ES-I3 (cell line): ENCODE data around the gene IQGAP2.

ENCODE experiments used
- H3K36me3 ChIP-seq: 2 replicates; pipeline ENCODE4 v1.6.1; 2013; ENCODE audit warnings: mild to moderate bottlenecking, low read length, control low read depth, moderate library complexity; ENCODE audit not compliant: insufficient read depth
- H3K4me1 ChIP-seq: 2 replicates; pipeline ENCODE4 v1.6.1; 2013; ENCODE audit warnings: mild to moderate bottlenecking, control low read depth, low read length; ENCODE audit not compliant: insufficient read depth
- H3K9ac ChIP-seq: 2 replicates; pipeline ENCODE4 v1.6.1; 2013; ENCODE audit warnings: low read depth, mild to moderate bottlenecking, low read length, moderate library complexity
- H3K9me3 ChIP-seq: 2 replicates; pipeline ENCODE4 v1.6.1; 2013; ENCODE audit warnings: mild to moderate bottlenecking, low read length, moderate library complexity; ENCODE audit not compliant: control insufficient read depth, insufficient read depth

IQGAP2 gene

DNA sequence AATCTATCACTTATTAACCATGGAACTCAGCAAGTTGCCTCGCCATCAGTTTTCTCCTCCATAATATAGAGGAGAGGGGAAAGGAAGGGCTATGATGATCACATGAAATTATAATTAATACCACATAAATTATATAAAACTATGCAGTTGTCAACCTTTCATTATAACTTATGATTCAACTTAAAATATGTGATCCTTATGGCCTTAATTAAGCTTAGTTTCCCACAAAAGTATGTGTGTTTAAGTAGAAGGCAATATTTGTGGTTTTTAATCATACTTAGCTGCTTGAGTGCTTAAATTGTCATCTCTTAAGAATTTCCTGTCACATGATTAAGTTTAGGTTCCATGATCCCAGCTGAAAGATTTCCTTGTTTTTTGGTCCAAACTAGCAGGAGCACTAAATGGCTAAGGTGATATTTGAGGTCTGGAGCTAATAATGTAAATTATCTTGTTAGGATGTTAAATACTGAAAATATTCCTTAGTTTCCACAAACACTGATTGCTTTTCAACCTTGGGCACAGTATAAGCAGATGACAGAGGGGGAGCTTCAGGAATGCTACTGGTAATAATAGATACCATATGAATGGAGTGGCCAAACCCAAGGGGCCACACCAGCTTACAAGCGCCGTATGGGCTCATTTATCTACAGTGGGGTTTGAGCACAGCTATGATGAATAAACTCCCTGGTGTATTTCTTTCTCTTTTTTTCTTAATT lies 286.4 kb downstream of the IQGAP2 start:
- Histone ChIP-seq H3K9me3 (no peaks in the 10 kb centered on the region), H3K9ac (no peak overlapping the region), H3K4me1 (peaks cover 6% of the 10 kb centered on the region; the same call in 1 of the 2 replicates), H3K36me3 (no peaks in the 10 kb centered on the region)

DNA sequence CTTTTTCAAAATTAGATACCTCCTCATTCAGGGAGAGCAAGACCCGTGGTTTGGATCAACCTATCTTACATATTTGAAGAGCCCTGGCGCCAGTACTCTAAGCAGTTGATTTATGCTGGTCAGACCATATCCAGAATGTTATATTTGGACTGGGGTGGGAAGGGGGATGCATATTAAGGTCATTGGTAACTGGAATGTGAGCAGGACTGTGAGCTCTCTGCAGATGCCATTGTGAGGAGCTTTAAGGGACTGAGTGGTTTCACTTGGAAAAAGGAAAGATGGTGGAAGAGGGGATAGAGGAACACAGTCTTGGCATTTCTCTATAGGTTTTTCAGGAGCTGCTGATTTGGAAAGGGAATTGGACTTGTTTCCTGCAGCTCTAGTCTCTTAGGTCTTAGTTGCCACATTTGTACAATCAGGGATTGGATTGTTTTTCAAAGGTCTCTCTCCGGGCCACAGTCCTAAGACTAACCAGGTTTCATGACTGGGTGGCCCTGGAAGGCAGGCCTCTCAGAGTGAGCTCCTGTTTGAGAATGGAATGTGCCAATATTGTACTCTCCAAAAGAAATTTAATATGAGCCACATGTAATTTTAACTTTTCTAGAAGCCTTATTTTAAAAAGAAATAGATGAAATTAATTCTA lies 287.1 kb downstream of the IQGAP2 start:
- Histone ChIP-seq H3K4me1 (peaks cover 6% of the 10 kb centered on the region; the same call in 1 of the 2 replicates), H3K36me3 (no peaks in the 10 kb centered on the region), H3K9ac (no peak overlapping the region), H3K9me3 (no peaks in the 10 kb centered on the region)

DNA sequence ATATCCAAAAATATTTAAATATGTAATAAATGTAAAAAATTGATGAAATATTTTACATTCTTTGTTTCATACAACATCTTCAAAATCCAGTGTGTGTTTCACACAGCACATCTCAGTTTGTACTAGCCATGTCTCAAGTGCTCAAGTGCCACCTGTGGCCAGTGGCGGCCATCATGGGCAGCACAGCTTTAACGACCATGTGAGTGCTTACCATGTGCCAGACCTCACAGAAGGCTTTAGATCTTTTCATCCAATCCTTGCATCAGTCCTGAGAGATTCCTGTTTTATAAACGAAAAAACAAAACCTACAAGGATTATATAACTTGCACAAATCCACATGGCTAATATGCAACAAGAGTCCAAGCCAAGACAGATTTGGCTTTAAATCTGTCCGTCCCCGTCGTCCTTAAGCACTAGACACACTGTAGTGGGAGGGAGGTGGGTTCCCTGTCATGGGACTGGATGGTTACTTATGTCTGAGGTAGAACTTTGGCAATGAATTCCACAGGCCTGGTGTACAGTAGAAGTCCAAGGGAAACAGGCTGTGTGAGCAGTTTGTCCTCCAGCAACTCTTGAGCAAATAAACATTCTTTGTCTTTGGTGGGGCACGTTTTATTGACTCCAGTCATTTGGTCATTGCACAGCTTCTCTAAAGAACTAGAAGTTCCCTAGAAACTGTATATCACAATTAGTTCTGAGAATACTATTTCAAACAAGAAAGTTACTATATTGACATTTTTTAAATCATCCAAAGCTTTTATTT lies 287.8 kb downstream of the IQGAP2 start:
- H3K36me3 ChIP-seq: no peaks in the 10 kb centered on the region
- H3K4me1 ChIP-seq: peaks cover 6% of the 10 kb centered on the region; the same call in 1 of the 2 replicates
- no peak overlapping the region for H3K9ac ChIP-seq
- H3K9me3 ChIP-seq: no peaks in the 10 kb centered on the region

DNA sequence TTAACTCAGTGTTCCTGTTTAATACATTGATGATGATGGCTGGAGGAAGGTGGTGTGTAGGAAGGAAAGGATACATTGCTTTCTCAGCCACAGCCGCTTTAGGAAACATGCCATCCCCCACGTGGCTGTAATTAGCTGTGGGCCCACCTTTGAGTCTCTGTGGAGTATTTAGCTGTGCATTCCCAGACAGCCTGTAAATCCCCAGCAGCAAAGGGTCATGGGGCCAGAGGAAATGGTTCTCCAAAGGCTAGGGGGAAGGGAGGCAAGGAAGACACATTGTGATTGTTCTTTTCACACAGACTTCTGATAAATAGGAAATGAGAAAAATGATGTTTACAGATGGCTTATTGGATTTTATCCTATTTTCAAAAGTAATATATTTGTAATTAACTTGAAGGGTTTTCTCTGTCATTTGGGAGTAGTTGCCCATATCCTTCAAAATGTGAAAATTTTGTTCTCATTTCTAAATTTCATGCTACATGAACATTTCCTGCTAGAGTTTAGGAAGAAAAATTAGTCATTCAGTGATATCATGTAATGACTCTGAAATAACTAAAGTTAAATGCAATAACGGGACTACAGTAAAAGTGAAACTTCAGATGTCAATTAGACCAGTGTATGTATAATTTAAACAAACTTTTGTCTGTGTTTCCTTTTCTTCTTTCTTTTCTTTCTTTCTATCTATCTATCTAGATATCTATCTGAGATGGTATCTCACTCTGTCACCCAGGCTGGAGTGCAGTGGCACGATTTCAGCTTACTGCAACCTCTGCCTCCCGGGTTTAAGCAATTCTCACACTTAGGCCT lies 288.6 kb downstream of the IQGAP2 start:
- no peaks in the 10 kb centered on the region for H3K36me3 ChIP-seq
- no peaks in the 10 kb centered on the region for H3K9me3 ChIP-seq
- peaks cover 6% of the 10 kb centered on the region; the same call in 1 of the 2 replicates for H3K4me1 ChIP-seq
- no peak overlapping the region for H3K9ac ChIP-seq

DNA sequence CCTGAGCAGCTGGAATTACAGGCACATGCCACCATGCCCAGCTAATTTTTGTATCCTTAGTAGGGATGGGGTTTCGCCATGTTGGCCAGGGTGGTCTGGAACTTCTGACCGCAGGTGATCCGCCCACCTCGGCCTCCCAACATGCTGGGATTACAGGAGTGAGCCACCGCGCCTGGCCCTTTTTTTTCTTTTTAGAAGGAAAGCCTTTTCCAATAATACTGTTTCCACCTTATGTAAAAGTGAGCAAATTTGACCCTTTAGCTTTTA lies 289.1 kb downstream of the IQGAP2 start:
- Histone ChIP-seq H3K4me1 (peaks cover 6% of the 10 kb centered on the region; the same call in 1 of the 2 replicates), H3K36me3 (no peaks in the 10 kb centered on the region), H3K9me3 (no peaks in the 10 kb centered on the region), H3K9ac (no peak overlapping the region)

DNA sequence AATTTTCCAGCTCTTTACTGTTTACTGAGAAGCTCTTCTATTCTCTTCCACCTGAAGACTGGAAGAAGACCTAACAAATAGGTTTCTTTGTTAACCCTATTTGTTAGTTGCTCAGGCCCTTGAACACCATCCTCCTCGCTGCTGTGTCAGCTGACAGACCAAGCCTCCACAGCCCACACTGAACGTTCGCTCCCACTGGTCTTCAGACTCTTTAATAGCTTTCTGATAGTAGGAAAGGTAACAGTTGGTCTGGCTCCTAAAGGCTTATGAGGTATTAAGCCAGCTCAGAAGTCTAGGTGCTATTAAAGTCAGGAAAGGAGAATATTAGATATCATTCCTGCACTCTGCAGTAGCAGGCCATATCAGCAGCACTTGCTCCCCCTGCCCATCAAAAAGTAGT lies 289.6 kb downstream of the IQGAP2 start:
- H3K9ac ChIP-seq: no peak overlapping the region
- no peaks in the 10 kb centered on the region for H3K36me3 ChIP-seq
- no peaks in the 10 kb centered on the region for H3K9me3 ChIP-seq
- peaks cover 6% of the 10 kb centered on the region; the same call in 1 of the 2 replicates for H3K4me1 ChIP-seq

DNA sequence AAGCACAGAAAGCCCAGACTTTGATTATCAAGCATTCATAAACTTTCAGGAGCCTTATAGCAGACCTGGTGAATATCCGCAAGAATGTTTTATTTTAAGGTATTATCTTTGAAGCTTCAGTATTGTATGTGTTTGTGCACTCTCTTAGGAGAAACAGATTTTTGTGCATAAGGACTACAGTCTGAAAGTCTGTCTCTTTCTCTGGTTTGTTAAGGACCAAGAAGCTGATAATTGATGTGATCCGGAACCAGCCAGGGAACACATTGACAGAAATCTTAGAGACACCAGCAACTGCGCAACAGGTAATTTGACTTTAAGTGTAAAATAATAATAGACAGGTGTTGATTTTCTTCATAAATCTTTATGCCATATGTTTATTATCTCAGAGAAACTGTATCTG lies 290.1 kb downstream of the IQGAP2 start:
- Histone ChIP-seq H3K36me3 (no peaks in the 10 kb centered on the region), H3K9me3 (no peaks in the 10 kb centered on the region), H3K4me1 (peaks cover 6% of the 10 kb centered on the region; the same call in 1 of the 2 replicates), H3K9ac (no peak overlapping the region)

DNA sequence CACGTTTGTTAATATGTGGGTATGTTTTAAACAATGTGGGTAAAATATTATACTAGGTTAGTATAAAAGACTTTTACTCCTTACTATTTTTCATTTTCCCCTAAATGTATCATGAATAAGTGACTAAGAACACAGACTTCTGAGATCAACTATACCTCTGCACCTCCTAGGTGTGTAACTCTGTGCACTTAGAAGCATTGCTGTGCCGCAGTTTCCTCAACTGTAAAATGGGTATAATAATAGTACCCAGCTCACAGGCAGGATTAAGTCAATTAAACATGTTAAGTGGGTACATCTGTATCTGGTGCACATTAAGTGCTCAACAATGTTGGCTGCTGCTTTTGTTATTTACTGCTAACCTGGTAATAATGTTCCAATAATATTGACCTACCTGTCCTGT lies 291.2 kb downstream of the IQGAP2 start:
- Histone ChIP-seq H3K9ac (no peak overlapping the region), H3K36me3 (no peaks in the 10 kb centered on the region), H3K4me1 (peaks cover 5% of the 10 kb centered on the region; the same call in 1 of the 2 replicates)

DNA sequence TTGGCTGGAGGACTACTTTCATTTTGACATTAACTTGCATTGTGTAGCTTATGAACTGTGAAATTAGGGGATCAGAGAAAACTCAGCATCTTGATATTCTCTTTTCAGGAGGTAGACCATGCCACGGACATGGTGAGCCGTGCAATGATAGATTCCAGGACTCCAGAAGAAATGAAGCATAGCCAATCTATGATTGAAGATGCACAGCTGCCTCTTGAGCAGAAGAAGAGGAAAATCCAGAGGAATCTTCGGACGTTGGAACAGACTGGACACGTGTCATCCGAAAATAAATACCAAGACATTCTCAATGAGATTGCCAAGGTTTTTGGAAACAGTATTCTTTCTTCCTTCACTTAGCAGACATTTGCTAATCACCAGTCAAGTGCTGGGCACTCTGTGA lies 292.3 kb downstream of the IQGAP2 start:
- Histone ChIP-seq H3K36me3 (no peaks in the 10 kb centered on the region), H3K4me1 (no peaks in the 10 kb centered on the region), H3K9ac (no peak overlapping the region), H3K9me3 (no peaks in the 10 kb centered on the region)

More for the DNA sequence above, 291.2 kb downstream of the IQGAP2 start:
- H3K9me3 ChIP-seq: no peaks in the 10 kb centered on the region

DNA sequence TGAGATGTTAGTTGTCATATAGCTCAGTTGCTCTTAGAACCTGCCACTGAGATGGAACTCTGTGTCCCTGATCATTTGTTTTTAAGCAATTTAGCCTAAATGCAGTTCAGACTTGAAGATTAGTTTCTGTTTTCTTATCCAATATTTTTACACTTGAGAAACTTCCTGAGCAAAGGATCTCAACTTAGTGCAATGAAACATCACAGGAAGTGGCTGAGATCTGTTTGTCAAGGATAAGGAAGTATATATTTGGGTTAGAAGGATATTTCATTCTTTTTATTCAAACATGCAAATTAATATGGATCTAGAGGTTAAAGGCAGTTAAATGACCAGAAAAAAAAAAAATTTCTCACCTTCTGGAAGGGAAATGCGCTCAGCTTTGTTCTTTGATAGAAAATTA lies 293.2 kb downstream of the IQGAP2 start:
- Histone ChIP-seq H3K36me3 (no peaks in the 10 kb centered on the region), H3K9ac (no peak overlapping the region), H3K4me1 (no peaks in the 10 kb centered on the region), H3K9me3 (no peaks in the 10 kb centered on the region)

DNA sequence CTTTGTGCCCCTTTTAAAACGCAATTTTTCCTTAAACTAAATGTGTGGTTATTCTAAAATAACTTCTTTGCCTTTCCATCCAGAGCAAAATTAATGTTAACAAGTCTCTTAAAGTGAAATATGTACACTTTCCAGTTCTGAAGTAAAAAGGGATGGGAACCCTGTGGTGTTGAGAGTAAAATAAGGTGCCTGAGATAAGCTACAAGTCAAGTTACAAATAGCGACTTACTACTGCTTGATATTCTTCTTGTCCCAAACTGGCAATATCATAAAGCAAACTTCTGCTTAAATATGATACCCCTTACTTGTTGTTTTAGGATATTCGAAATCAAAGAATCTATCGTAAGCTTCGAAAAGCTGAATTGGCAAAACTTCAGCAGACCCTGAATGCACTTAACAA lies 294.6 kb downstream of the IQGAP2 start:
- H3K36me3 ChIP-seq: no peaks in the 10 kb centered on the region
- no peaks in the 10 kb centered on the region for H3K4me1 ChIP-seq
- H3K9ac ChIP-seq: no peak overlapping the region
- no peaks in the 10 kb centered on the region for H3K9me3 ChIP-seq

DNA sequence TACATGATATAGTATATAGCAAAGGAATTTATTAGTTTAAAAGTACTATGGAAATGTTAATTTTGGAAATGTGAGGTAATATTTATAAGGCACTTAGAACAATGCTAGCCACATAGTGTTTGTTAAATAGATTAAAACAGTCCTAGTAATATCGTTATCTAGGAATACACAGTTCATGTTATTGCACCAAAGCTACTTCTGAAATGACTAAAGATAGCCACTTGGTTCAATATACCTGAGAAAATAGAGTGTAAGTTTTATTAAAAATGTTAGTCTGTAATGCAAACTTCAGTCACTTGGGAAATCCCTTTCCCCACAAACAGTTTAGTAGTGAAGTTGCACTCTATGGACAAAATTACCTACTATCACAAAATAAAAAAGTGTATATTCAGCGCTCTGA lies 297.5 kb downstream of the IQGAP2 start:
- Histone ChIP-seq H3K4me1 (no peaks in the 10 kb centered on the region), H3K36me3 (no peaks in the 10 kb centered on the region), H3K9me3 (no peaks in the 10 kb centered on the region), H3K9ac (no peak overlapping the region)

DNA sequence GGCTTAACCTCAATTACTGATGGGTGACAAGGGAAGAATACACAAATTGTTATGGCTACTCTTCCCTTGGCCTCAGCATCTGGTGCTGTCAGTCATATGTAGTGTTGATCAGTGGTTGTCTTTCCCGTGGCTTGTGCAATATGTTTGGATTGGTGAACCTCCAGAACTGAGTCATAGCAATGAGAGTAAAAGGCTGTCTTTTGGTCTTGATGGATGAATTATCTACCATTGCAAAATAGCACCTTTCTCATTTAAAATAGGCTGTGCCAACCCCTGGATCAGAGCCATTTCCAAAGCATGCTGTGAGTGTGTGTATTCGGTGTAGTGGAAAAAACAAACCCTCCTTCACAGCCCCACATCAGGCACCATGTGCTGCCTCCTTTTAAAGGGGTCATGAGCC lies 298.2 kb downstream of the IQGAP2 start:
- Histone ChIP-seq H3K9me3 (no peaks in the 10 kb centered on the region), H3K36me3 (no peaks in the 10 kb centered on the region), H3K9ac (no peak overlapping the region), H3K4me1 (no peaks in the 10 kb centered on the region)

DNA sequence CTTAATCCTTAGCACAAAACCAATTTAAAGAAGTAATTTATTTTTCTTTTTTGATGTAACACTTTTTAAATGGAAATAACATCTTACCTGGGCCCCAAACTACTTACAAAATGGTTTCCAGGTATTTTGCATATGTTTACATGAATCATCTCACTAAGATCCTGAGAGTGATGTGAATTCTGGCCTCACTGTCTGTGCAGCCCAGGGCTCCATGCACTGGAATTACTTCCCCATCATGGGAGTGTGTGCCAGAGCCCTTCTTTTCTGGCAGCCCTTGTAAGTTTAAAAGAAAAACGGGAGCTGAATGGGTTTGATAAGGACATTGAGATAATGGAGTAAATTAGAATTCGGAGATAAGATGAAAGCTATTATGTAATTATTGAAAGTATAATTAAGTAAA lies 300.6 kb downstream of the IQGAP2 start:
- Histone ChIP-seq H3K9me3 (no peaks in the 10 kb centered on the region), H3K4me1 (0 out of 2 replicates have a peak, but pooled peaks cover 3% of the 10 kb centered on the region), H3K36me3 (no peaks in the 10 kb centered on the region; the same call in 1 of the 2 replicates), H3K9ac (no peak overlapping the region)
